Measurements from ENCODE around the gene SH3BP4.

- TF ChIP-seq CTCF (IDR thresholded peaks at IDR 0.05), result no peak
- TF ChIP-seq POLR2A (IDR thresholded peaks at IDR 0.05), result no peak
Observed at GRCh38 chr2:235024191-235024860, 72.5 kb downstream of the SH3BP4 start.

Data from Peyer's patch (tissue), 4 donors.